ENCODE data around the gene ACTN2. TPM values are rescaled to one million over a fixed set of nuclear protein-coding genes. Genes with fewer than 3 reads are reported as not detected.

The ACTN2 gene
- total RNA-seq (0.17 TPM in 1 of 2 replicates, not detected in the other), polyA plus RNA-seq (0.57 and 1.7 TPM in 2 replicates)

- Histone ChIP-seq H3K36me3 (replicated peaks; ENCODE audit: insufficient read depth, low read depth) (no peaks in the 10 kb centered on the region), H3K27me3 (peaks cover 23% of the 10 kb centered on the region), H3K79me2 (no peaks in the 10 kb centered on the region), H4K20me1 (ENCODE audit: insufficient read depth, poor library complexity, severe bottlenecking) (no peaks in the 10 kb centered on the region), H3K4me1 (ENCODE audit: insufficient read depth) (peaks cover 3% of the 10 kb centered on the region), H3K27ac (no peak within 1 kb of the TSS), H3K4me2 (peak within 1 kb of the TSS; percentile 87), H2AFZ (peak within 1 kb of the TSS; percentile 78), H3K9me2 (replicated peaks; ENCODE audit: insufficient read depth) (no peaks in the 10 kb centered on the region), H3K9me3 (ENCODE audit: low read depth) (no peaks in the 10 kb centered on the region), H3K4me3 (peak within 1 kb of the TSS; percentile 42)
- TF ChIP-seq, protein P1, sequence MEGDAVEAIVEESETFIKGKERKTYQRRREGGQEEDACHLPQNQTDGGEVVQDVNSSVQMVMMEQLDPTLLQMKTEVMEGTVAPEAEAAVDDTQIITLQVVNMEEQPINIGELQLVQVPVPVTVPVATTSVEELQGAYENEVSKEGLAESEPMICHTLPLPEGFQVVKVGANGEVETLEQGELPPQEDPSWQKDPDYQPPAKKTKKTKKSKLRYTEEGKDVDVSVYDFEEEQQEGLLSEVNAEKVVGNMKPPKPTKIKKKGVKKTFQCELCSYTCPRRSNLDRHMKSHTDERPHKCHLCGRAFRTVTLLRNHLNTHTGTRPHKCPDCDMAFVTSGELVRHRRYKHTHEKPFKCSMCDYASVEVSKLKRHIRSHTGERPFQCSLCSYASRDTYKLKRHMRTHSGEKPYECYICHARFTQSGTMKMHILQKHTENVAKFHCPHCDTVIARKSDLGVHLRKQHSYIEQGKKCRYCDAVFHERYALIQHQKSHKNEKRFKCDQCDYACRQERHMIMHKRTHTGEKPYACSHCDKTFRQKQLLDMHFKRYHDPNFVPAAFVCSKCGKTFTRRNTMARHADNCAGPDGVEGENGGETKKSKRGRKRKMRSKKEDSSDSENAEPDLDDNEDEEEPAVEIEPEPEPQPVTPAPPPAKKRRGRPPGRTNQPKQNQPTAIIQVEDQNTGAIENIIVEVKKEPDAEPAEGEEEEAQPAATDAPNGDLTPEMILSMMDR (IDR thresholded peaks at IDR 0.05; ENCODE audit: poor library complexity) = no peak
- no peak for TF ChIP-seq EZH2 (IDR thresholded peaks at IDR 0.05; ENCODE audit: borderline replicate concordance)
- no peak for TF ChIP-seq EZH2phosphoT487 (IDR thresholded peaks at IDR 0.05; ENCODE audit: low read depth, severe bottlenecking, unreplicated experiment)
- peak; percentile 86 for DNase-seq (ENCODE audit: low spot score)
- 15% methylated on average over 39 of the region's 93 CpGs for WGBS (ENCODE audit: low lambda C conversion rate, missing lambda C conversion rate)
Observed at GRCh38 chr1:236685917-236686814, at the start of gene ACTN2. ACTN2 (plus strand) TSS chr1:236686499; CDS start chr1:236686674, 175 bp downstream.

GRCh38 chr1:236638945-236639344 is 47.4 kb upstream of the ACTN2 start:
- TF ChIP-seq, protein P1 (IDR thresholded peaks at IDR 0.05; ENCODE audit: poor library complexity) = no peak
- TF ChIP-seq EZH2 (IDR thresholded peaks at IDR 0.05; ENCODE audit: borderline replicate concordance) (no peak), EZH2phosphoT487 (IDR thresholded peaks at IDR 0.05; ENCODE audit: low read depth, severe bottlenecking, unreplicated experiment) (no peak)
- Histone ChIP-seq H3K9me3 (ENCODE audit: low read depth) (no peaks in the 10 kb centered on the region), H3K9me2 (replicated peaks; ENCODE audit: insufficient read depth) (no peaks in the 10 kb centered on the region), H3K27ac (no peak overlapping the region), H3K4me2 (no peak overlapping the region), H3K27me3 (no peaks in the 10 kb centered on the region), H4K20me1 (ENCODE audit: insufficient read depth, poor library complexity, severe bottlenecking) (no peaks in the 10 kb centered on the region), H3K4me1 (ENCODE audit: insufficient read depth) (no peaks in the 10 kb centered on the region), H3K79me2 (no peaks in the 10 kb centered on the region), H3K4me3 (no peak overlapping the region), H2AFZ (no peak overlapping the region), H3K36me3 (replicated peaks; ENCODE audit: insufficient read depth, low read depth) (no peaks in the 10 kb centered on the region)
- WGBS (ENCODE audit: low lambda C conversion rate, missing lambda C conversion rate) = 92% methylated on average over 13 of the region's 13 CpGs
- DNase-seq (ENCODE audit: low spot score) = no peak

GRCh38 chr1:236639686-236640085 is 46.6 kb upstream of the ACTN2 start:
- 80% methylated on average over 4 of the region's 4 CpGs for WGBS (ENCODE audit: low lambda C conversion rate, missing lambda C conversion rate)
- Histone ChIP-seq H3K4me1 (ENCODE audit: insufficient read depth) (no peaks in the 10 kb centered on the region), H4K20me1 (ENCODE audit: insufficient read depth, poor library complexity, severe bottlenecking) (no peaks in the 10 kb centered on the region), H3K79me2 (no peaks in the 10 kb centered on the region), H3K9me3 (ENCODE audit: low read depth) (no peaks in the 10 kb centered on the region), H3K27ac (no peak overlapping the region), H3K4me2 (no peak overlapping the region), H2AFZ (no peak overlapping the region), H3K36me3 (replicated peaks; ENCODE audit: insufficient read depth, low read depth) (no peaks in the 10 kb centered on the region), H3K9me2 (replicated peaks; ENCODE audit: insufficient read depth) (no peaks in the 10 kb centered on the region), H3K27me3 (no peaks in the 10 kb centered on the region), H3K4me3 (no peak overlapping the region)
- TF ChIP-seq EZH2phosphoT487 (IDR thresholded peaks at IDR 0.05; ENCODE audit: low read depth, severe bottlenecking, unreplicated experiment) (no peak), EZH2 (IDR thresholded peaks at IDR 0.05; ENCODE audit: borderline replicate concordance) (no peak)
- TF ChIP-seq, protein P1 (IDR thresholded peaks at IDR 0.05; ENCODE audit: poor library complexity) = no peak
- no peak for DNase-seq (ENCODE audit: low spot score)

Data from hepatocyte (in vitro differentiated cells).